ENCODE data around the gene MMEL1.

DNA sequence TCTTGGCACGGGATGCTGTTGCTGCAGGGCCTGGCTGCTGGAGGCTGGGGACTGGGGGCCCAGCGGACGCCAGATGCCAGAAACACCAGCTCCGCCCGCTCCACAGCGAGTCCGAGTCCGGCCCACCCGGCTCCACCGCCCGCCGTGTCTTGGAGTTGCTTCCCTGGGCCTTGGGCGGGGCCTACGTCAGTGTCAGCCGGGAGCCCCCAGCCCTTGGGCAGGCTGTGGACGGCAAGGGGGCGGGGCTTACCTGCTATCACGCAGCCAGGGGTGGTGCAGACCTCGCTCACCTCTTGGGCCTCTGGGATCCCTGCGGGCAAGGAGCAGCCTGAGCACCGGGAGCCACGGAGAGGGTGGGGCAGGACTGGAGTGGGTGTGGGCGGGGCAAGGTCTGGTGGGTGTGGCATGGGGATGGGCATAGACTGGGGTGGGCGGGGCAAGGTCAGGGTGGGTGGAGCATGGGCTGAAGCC, 21.8 kb downstream of the MMEL1 start:
- TF ChIP-seq, protein P1, sequence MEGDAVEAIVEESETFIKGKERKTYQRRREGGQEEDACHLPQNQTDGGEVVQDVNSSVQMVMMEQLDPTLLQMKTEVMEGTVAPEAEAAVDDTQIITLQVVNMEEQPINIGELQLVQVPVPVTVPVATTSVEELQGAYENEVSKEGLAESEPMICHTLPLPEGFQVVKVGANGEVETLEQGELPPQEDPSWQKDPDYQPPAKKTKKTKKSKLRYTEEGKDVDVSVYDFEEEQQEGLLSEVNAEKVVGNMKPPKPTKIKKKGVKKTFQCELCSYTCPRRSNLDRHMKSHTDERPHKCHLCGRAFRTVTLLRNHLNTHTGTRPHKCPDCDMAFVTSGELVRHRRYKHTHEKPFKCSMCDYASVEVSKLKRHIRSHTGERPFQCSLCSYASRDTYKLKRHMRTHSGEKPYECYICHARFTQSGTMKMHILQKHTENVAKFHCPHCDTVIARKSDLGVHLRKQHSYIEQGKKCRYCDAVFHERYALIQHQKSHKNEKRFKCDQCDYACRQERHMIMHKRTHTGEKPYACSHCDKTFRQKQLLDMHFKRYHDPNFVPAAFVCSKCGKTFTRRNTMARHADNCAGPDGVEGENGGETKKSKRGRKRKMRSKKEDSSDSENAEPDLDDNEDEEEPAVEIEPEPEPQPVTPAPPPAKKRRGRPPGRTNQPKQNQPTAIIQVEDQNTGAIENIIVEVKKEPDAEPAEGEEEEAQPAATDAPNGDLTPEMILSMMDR (IDR thresholded peaks at IDR 0.05): no peak
- TF ChIP-seq POLR2A (IDR thresholded peaks at IDR 0.05): no peak
